Erythroblast (primary cell): ENCODE measurements around the gene HOOK1.

Experiments
- GATA1 ChIP-seq: IDR thresholded peaks from 2 replicates; pipeline ENCODE4 v1.6.1; 2011; ENCODE audit warnings: low read depth, mild to moderate bottlenecking, control low read depth, low read length, moderate library complexity
- POLR2A ChIP-seq: IDR thresholded peaks from 2 replicates; pipeline ENCODE4 v1.6.1; 2011; ENCODE audit warnings: mild to moderate bottlenecking, low read length

- TF ChIP-seq POLR2A (no peak), GATA1 (no peak)
These were observed 57.0 kb downstream of the HOOK1 start for GRCh38 chr1:59871746-59872145.
